GM19099 (cell line): ENCODE measurements around the gene TAL1.

Experiments used
- POLR2A ChIP-seq: IDR thresholded peaks from 3 replicates; pipeline ENCODE4 v1.6.1; 2011; ENCODE audit warnings: low read depth; ENCODE audit not compliant: insufficient read length; ENCODE audit errors: extremely low read depth

The TAL1 gene

DNA sequence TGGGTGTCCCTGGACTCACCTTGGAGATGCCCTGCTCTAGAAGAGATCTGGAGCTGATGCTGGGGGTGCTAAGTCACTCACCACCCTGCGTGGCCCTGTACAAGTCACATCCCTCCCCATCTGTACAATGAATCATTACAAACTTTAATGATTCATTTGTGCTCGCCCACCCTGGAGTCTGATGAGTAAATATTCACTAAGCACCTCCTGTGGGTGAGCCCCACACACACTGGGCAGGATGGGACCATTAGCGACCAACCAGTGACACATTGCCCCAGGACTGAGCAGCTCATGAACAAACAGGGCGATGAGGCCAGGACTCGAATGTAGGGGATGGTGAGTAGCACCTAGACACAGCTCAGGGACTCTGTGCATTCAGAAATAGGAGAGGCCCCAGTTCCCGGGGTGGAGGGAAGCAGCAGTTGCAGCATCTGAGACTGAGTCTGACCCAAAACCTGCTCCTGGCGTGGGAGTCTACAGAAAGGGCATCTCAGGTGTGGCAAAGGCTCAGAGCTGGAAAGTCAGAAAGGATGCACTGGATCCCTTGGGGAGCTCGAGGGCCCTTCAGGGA, 24.1 kb downstream of the TAL1 start:
- no peak for TF ChIP-seq POLR2A

DNA sequence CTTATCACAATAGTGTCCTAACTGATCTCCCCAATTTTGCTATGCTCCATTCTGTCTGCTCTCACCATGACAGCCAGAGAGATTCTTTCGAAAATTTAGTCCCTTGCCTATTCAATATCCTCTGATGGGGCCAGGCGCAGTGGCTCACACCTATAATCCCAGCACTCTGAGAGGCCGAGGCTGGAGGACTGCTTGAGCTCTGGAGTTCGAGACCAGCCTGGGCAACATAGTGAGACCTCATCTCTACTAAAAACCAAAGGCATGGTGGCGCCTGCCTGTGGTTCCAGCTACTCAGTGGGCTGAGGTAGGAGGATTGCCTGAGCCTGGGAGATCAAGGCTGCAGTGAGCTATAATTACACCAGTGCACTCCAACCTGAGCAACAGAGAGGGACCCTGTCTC, 26.1 kb downstream of the TAL1 start:
- TF ChIP-seq POLR2A: no peak

DNA sequence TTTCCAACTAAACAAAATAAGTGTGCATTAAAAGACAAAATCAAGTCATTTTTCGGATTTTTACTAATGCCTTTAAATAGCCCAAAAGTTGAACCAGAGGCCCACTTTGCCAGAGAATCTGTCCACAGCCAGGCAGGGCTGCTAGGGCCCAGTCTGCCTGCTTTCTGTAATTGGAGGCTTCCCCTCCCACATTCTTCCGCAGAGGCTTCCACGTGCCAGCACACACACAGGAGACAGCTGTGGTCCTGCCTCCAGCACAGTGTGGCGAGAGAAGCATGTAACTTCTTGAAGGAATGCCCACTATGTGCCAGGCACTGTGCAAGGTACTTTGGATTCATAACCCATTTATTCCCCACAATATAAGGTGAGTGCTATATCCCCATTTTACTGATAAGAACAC, 30.8 kb downstream of the TAL1 start:
- TF ChIP-seq POLR2A: no peak

DNA sequence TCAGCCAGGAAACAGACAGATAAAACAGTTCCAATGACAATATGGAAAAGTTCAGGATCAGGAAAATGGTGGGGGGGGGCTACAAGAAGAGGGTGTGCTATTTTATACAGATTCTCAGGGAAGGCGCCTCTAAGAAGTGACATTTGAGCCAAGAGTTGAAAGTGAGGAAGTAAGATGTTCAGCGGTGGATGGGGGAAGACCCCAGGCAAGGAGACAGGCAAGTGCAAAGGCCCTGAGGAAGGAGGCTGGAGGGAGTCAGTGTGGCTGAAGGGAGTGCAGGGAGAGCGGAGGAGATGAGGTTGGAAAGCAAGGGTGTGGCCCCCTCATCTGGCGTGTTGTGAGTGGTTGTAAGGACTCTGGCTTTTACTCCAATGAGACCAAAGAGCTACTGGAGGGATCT, 33.8 kb downstream of the TAL1 start:
- TF ChIP-seq POLR2A: no peak

DNA sequence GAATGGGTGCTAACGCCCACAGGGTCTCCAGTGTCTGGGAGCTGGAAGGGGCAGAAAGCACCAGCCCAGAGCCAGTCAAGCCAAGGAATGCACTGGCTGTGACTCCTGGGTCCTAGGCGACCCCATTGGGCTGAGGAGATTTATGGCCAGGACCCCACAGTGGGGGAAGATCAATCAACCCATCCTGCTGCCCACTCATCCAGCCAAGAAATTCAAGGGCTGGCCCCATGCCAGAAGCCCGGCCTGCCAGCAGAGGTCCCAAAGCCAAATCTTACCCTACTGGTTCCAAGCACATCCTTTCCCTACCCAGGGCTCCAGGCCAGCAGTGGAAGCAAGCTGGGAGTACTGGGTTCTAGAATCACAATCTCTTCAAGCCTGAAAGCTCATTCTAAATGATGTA, 35.4 kb downstream of the TAL1 start:
- TF ChIP-seq POLR2A: no peak

DNA sequence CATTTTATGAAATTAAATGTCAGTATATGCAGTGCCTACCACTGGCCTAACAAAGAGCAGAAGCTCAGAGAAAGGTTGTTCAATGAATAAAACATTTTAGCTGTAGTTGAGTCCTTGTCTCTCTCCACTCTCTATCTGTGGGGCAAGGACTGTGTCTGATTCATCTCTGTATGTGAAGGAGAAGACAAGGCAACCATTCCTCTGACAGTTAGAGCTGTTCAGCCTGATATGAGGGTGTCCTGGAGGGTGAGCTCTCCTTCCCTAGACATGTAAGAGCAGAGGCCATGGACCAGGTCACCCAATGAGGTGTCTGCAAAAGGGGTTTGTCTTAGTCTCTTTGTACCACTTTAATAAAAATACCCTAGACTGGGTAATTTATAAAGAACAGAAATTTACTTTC, 37.7 kb downstream of the TAL1 start:
- no peak for TF ChIP-seq POLR2A

DNA sequence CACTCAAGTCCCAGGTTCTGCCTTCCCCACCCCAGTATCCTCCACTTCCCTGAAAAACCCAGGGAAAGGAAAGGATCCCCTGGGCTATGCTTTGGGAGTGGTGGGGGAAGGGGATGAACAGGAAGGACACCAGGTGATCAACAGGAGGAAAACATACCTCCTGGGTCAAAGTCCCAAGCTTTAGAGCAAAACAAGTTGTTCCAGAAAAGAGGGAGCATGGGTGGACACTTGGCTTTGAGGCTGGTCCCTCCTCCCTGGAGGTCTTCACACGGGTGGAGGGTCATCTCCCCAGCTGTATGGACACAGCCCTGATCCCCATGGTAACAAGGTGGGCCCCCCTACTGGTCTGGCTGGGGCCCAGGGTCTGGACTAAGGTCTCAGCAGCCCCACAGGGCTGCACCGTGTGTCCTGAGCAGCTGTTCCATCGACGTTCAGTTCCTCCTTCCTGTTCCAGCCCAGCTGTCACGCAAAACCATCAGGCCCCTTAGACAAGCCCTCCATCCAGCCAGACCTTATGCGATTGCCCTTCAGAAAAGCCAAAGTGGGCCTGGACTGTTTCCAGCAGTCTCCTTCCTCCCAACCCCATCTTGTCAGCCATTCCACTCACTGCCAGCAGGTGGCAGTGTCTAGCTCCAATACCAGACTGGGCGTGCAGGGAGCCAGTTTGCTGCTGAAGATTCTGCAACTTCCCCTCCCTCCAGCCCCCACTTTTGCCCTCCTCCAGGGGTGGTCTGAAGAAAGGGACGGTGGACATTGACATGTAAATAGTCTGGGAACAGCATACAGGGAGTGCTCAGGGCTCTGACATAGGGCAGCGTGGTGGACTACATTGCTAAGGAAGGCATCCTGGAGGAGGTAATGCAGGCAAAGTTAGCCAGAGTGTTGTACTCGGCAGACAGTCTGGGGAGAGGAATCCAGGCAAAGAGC, 39.3 kb downstream of the TAL1 start:
- no peak for TF ChIP-seq POLR2A

DNA sequence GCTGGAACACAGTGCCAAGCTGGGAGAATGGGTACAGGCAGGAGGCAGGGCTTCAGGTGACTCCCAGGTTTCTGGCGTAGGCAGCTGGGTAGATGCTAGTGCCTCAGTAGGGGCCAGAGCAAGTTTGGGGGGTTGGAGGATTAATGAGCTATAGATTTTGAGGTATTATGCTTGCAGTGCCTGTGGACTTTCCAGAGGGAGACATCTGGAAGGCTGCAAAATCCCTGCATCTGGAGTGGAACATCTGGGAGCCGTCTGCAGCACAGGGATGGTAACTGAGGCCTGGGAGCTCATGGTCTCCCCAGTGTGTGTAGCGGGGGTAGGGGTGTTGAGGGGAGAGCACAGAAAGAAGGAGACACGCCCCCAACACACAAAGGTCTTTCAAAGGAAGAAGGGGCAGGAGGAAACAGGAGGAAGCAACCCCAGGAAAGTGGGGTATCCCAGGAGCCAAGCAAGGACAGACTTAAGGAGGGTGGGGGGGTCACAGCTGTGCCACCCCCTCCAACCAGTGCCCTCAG, 40.0 kb downstream of the TAL1 start:
- TF ChIP-seq POLR2A: no peak

DNA sequence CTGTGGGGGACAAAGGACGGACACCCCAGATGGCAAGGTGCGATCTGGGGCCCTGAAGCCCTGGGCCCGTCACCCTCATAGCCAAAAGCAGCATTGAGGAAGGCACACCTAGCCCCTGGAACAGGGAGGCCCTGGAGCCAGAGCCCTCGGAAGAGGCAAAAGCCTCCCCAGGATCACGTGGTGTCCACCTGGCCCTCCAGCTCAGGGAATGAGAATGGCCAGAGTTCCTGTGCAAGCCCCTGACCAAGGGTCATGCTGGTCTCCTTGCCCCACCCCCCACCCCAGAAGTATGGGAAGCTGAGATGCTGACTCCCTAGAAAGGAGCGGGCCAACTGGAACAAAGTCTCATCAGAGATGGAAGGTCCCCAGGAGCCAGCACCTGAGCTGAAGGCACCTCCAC, 41.2 kb downstream of the TAL1 start:
- no peak for TF ChIP-seq POLR2A

DNA sequence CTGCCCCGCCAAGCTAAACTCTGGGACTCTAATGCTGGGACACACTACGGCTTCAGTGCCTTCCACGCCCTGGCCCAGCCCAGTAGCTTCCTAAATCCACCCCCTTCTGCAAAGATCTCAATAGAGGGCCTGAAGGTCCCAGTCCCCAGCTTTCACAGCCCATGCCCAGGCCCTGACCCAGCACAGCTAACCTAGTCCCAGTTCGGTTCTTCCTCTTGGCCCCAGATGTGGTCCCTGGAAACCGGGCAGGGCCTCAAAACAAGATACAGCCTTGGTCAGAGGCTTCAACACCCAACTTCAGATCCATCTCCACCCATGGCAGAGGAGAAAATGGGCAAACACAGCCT, 41.5 kb downstream of the TAL1 start:
- no peak for TF ChIP-seq POLR2A

DNA sequence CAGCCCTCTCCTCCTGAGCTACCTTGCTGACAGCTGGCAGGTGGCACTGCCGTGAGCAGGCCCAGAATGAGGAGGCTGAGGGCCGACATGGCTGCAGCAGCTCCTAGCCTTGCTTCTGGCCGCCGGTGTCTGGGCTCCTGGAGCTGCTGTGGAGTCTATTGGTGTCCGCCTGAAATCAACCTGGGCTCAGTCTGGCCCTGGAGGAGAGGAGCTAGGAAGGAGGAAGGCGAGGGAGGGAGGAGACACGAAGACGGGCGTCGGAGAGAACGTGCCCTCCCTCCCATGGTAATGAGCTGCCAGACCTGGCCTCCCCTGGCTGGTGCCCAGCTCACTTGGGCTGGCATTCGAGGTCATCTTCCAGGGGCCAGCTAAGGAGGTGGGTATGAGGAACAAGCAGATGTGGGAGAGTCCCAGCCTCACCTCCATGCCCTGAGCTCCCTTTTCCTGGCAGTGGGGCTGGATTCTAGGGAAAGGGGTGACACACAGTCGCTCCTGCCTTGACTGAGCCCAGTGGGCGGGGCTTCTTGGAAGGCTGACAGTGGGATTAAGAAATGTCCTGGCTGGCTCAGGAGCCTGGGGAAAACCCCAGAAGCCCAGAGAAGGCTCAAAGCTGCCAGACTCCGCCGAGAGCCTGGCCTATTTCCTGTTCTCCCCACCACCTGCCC, 42.0 kb downstream of the TAL1 start, which contains the start of gene PDZK1IP1:
Gene PDZK1IP1, minus strand, starts transcription at position 193 of the 665 bp plus-strand sequence. Its CDS starts 104 bp downstream, at position 89.
- TF ChIP-seq POLR2A: no peak

DNA sequence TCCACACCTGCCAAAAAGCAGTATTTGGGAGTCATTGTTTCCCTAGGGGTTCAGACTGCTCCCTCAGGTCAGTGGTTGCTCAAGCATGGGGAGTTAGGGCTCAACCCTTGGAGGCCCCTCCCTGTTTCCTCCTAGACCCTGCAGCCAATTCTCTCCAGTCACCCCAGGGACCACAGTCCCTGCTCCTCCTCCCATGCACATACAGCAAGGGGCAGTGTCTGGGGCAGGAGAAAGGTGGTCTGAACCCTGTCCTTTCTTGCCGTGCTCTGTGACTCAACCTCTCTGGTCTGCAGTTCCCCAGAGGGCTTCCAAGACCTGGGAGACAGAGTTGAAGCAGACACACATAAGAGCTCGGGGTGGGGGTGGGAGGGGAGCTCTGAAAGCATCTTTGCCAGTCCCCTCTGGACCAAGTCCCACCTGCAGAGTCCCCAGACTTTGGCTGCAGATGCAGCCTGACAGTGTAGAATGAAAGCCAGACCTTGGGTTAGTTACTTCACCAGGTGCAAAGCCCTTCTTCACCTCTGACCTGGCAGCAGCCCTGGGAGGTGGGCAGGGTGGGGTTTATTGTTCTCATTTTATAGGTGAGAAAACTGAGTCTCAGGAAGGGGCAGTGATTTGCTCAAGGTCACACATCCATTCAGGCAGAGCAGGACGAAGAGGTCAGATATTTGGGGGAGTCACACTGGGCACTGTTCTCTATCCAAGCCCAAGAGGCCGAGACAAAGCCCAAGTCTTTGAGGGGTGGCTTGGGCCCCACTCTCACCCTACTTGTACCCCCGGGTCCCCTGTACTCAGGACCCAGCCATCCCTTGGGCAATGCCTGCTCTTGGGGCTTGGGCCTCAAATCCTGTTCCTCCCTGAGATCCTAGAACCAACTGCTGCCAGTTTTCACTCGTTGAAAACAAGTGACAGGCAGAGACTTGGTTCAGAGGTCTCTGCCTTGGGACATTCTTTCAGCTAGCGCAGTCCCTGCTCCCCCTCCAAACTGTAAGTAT, 42.9 kb downstream of the TAL1 start:
- TF ChIP-seq POLR2A: no peak

DNA sequence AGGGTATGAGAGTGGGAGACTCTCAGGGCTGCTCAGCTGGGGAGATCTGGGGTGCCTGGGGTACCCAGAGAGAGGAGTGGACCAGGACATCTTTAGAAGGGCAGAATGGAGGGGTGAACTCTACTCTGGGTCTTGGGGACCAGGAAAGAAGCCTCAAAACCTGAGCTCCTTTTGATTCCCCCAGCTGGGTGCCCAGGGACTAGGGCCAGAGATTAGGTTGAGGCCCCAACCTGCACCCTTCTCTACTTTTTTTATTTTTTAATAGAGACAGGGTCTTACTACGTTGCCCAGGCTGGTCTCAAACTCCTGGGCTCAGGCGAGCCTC, 44.1 kb downstream of the TAL1 start:
- no peak for TF ChIP-seq POLR2A

DNA sequence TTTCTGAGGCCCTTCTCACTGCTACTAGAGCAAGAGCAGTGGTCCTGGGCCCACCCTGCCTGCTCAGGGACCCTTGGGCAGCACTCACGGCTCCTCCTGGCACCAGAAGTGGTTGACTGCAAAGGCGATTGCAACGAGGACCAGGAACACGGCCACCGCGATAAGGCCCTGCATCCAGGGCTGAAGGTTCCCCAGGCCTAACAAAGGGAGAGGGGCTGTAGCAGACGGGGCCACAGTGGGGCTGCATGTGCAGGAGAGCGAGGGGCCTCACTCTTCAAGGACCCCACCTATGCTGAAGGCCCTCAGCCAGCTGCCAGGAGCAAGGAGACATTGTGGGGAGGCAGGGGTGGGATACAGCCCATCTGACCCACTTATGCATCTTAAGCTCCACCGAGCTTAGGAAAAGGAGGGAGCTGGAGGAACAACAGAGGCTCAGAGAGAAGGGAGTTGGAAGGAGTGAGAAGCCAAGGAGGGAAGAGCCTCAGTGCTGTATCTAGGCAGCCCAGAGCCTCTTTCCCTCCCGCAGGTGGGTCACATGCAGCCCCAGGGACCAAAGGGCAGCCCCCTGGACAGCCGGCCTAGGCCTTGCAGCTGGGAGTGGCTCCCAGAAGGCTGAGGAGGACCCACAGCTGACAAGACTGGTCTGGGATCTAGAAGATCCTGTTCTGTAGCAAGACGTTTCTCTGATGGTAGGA, 44.6 kb downstream of the TAL1 start:
- TF ChIP-seq POLR2A: no peak
